ENCODE data around the gene CUX1.

DNA sequence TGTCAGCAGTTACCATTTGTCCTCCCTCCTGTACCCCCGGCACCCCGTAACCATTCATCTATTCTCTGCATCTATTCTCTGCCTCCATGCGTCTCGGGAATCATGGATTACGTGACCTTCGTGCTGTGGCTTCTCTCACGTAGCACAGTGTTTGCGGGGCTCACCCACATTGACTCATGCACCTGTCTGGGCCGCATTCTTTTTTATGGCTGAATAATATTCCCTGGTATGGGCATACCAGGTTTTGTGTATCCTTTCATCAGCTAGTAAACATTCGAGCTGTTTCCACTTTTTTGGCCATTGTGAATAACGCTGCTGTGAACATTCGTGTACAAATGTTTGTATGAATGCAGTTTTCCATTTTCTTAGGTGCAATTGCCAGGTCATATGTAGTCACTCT is 17.7 kb downstream of the CUX1 start:
- TF ChIP-seq, protein P1, sequence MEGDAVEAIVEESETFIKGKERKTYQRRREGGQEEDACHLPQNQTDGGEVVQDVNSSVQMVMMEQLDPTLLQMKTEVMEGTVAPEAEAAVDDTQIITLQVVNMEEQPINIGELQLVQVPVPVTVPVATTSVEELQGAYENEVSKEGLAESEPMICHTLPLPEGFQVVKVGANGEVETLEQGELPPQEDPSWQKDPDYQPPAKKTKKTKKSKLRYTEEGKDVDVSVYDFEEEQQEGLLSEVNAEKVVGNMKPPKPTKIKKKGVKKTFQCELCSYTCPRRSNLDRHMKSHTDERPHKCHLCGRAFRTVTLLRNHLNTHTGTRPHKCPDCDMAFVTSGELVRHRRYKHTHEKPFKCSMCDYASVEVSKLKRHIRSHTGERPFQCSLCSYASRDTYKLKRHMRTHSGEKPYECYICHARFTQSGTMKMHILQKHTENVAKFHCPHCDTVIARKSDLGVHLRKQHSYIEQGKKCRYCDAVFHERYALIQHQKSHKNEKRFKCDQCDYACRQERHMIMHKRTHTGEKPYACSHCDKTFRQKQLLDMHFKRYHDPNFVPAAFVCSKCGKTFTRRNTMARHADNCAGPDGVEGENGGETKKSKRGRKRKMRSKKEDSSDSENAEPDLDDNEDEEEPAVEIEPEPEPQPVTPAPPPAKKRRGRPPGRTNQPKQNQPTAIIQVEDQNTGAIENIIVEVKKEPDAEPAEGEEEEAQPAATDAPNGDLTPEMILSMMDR (IDR thresholded peaks at IDR 0.05; ENCODE audit: insufficient read depth, low read length) = no peak
- TF ChIP-seq, protein P2, sequence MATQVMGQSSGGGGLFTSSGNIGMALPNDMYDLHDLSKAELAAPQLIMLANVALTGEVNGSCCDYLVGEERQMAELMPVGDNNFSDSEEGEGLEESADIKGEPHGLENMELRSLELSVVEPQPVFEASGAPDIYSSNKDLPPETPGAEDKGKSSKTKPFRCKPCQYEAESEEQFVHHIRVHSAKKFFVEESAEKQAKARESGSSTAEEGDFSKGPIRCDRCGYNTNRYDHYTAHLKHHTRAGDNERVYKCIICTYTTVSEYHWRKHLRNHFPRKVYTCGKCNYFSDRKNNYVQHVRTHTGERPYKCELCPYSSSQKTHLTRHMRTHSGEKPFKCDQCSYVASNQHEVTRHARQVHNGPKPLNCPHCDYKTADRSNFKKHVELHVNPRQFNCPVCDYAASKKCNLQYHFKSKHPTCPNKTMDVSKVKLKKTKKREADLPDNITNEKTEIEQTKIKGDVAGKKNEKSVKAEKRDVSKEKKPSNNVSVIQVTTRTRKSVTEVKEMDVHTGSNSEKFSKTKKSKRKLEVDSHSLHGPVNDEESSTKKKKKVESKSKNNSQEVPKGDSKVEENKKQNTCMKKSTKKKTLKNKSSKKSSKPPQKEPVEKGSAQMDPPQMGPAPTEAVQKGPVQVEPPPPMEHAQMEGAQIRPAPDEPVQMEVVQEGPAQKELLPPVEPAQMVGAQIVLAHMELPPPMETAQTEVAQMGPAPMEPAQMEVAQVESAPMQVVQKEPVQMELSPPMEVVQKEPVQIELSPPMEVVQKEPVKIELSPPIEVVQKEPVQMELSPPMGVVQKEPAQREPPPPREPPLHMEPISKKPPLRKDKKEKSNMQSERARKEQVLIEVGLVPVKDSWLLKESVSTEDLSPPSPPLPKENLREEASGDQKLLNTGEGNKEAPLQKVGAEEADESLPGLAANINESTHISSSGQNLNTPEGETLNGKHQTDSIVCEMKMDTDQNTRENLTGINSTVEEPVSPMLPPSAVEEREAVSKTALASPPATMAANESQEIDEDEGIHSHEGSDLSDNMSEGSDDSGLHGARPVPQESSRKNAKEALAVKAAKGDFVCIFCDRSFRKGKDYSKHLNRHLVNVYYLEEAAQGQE (IDR thresholded peaks at IDR 0.05; ENCODE audit: insufficient replicate concordance, low read depth) = no peak
- TF ChIP-seq POLR2AphosphoS5 (IDR thresholded peaks at IDR 0.05; ENCODE audit: low read depth) (no peak), SPI1 (IDR thresholded peaks at IDR 0.05; ENCODE audit: borderline replicate concordance, low read depth) (no peak), GABPA (IDR thresholded peaks at IDR 0.05; ENCODE audit: low read depth) (no peak)

Data from HL-60 (cell line).